GM23338 (cell line): ENCODE measurements around the gene CAT. TPM values are rescaled to one million over a fixed set of nuclear protein-coding genes. Genes with fewer than 3 reads are reported as not detected.

Experiments
- ATAC-seq: fragments of 200-7000 bp; cut with Tn5 transposase; 3 replicates; pipeline ENCODE4 v1.9.1; 2020
- DNase-seq: peaks from one replicate; pipeline ENCODE4 v3.0.0-alpha.2; 2015; ENCODE audit warnings: low spot score
- H2AFZ ChIP-seq: fragments of 200-600 bp; sonication (generic); 2 replicates; pipeline ENCODE4 v1.8.0; 2016; ENCODE audit warnings: antibody characterized with exemption, mild to moderate bottlenecking, moderate library complexity
- H3F3A ChIP-seq: fragments of 200-600 bp; sonication (generic); replicated peaks from 2 replicates; pipeline ENCODE4 v1.8.0; 2017; ENCODE audit warnings: antibody characterized with exemption, mixed run types, low read depth
- H3K27ac ChIP-seq: fragments of 200-600 bp; sonication (generic); 2 replicates; pipeline ENCODE4 v1.6.1; 2016; ENCODE audit warnings: low read depth
- H3K27me3 ChIP-seq: fragments of 200-600 bp; sonication (generic); 2 replicates; pipeline ENCODE4 v1.8.0; 2016; ENCODE audit warnings: mild to moderate bottlenecking, mixed run types, moderate library complexity; ENCODE audit not compliant: insufficient read depth
- H3K36me3 ChIP-seq: fragments of 200-600 bp; sonication (generic); 2 replicates; pipeline ENCODE4 v1.8.0; 2016; ENCODE audit warnings: mild to moderate bottlenecking; ENCODE audit not compliant: insufficient read depth
- H3K4me1 ChIP-seq: fragments of 200-600 bp; sonication (generic); 2 replicates; pipeline ENCODE4 v1.8.0; 2016; ENCODE audit warnings: mild to moderate bottlenecking, moderate library complexity; ENCODE audit not compliant: insufficient read depth
- H3K4me2 ChIP-seq: fragments of 200-600 bp; sonication (generic); 2 replicates; pipeline ENCODE4 v1.7.1; 2017; ENCODE audit warnings: mixed run types
- H3K4me3 ChIP-seq: fragments of 200-600 bp; sonication (generic); 2 replicates; pipeline ENCODE4 v1.6.1; 2016; ENCODE audit warnings: mixed run types
- H3K79me2 ChIP-seq: fragments of 200-600 bp; sonication (generic); replicated peaks from 2 replicates; pipeline ENCODE4 v1.8.0; 2017; ENCODE audit warnings: mild to moderate bottlenecking; ENCODE audit not compliant: insufficient read depth
- H3K9me2 ChIP-seq: fragments of 200-600 bp; sonication (generic); 2 replicates; pipeline ENCODE4 v1.8.0; 2017; ENCODE audit not compliant: insufficient read depth
- H4K20me1 ChIP-seq: fragments of 200-600 bp; sonication (generic); replicated peaks from 2 replicates; pipeline ENCODE4 v1.8.0; 2017; ENCODE audit warnings: mild to moderate bottlenecking; ENCODE audit not compliant: insufficient read depth
- H3K27ac Mint-ChIP-seq: 2 replicates; pipeline ENCODE4 v1.8.0; 2020; ENCODE audit warnings: inconsistent platforms, mild to moderate bottlenecking, moderate library complexity, mixed read lengths
- H3K27me3 Mint-ChIP-seq: 3 replicates; pipeline ENCODE4 v1.8.0; 2022; ENCODE audit warnings: low read depth, mild to moderate bottlenecking, moderate library complexity, mixed read lengths, inconsistent platforms; ENCODE audit not compliant: insufficient read depth, poor library complexity
- H3K36me3 Mint-ChIP-seq: 3 replicates; pipeline ENCODE4 v1.8.0; 2021; ENCODE audit warnings: low read depth, mild to moderate bottlenecking, inconsistent platforms, moderate library complexity, mixed read lengths
- H3K4me1 Mint-ChIP-seq: 3 replicates; pipeline ENCODE4 v1.8.0; 2020; ENCODE audit warnings: mild to moderate bottlenecking, inconsistent platforms, mixed read lengths
- H3K4me3 Mint-ChIP-seq: 3 replicates; pipeline ENCODE4 v1.8.0; 2021; ENCODE audit warnings: moderate library complexity, mild to moderate bottlenecking, inconsistent platforms, mixed read lengths
- H3K9me3 Mint-ChIP-seq: 3 replicates; pipeline ENCODE4 v1.8.0; 2020; ENCODE audit warnings: moderate library complexity, mild to moderate bottlenecking, inconsistent platforms, mixed read lengths
- JUNB ChIP-seq: IDR thresholded peaks from one replicate; pipeline ENCODE4 v1.6.1; 2016; ENCODE audit warnings: antibody characterized with exemption; ENCODE audit not compliant: unreplicated experiment
- NANOG ChIP-seq: IDR thresholded peaks from 2 replicates; pipeline ENCODE4 v1.6.1; 2016; ENCODE audit warnings: antibody characterized with exemption, borderline replicate concordance
- STAT1 ChIP-seq: IDR thresholded peaks from one replicate; pipeline ENCODE4 v1.6.1; 2016; ENCODE audit warnings: antibody characterized with exemption; ENCODE audit not compliant: unreplicated experiment
- ZNF114 ChIP-seq: fragments of 250-450 bp; sonication (Bioruptor Pico); IDR thresholded peaks from 2 replicates; pipeline ENCODE4 v1.5.0; 2020; ENCODE audit warnings: mild to moderate bottlenecking, moderate library complexity
- polyA plus RNA-seq: library from polyadenylated mRNA; unstranded; fragments of >200 nt; fragmentation: Nextera tagmentation; extraction: Ambion mirVana; gene quantifications from 2 replicates; pipeline ENCODE4 v1.2.1, GENCODE V29; 2016
- total RNA-seq: library from RNA; depleted of rRNA; stranded (reverse); fragments of >200 nt; shearing (Covaris generic); gene quantifications from 2 replicates; pipeline ENCODE4 v1.2.3, GENCODE V29; 2014
- TF ChIP-seq, protein P1 (sequence below): fragments of 250-450 bp; sonication (Bioruptor Pico); IDR thresholded peaks from 2 replicates; pipeline ENCODE4 v1.5.0; 2020; ENCODE audit warnings: mild to moderate bottlenecking, moderate library complexity
- TF ChIP-seq, protein P2 (sequence below): IDR thresholded peaks from one replicate; pipeline ENCODE4 v1.6.1; 2018; ENCODE audit warnings: antibody characterized with exemption; ENCODE audit not compliant: unreplicated experiment
- TF ChIP-seq, protein P3 (sequence below), 2 experiments: fragments of 200-600 bp in 1 of 2; sonication (generic) in 1 of 2; conservative IDR thresholded peaks; 2 replicates each; pipeline versions ENCODE4 v1.5.1 to v1.6.1; 2016 to 2017; ENCODE audit warnings: antibody characterized with exemption in 2 of 2, low read depth in 2 of 2, mild to moderate bottlenecking in 2 of 2, moderate library complexity in 1 of 2

The CAT gene
- total and polyA plus RNA-seq, 2 experiments from 2014 or later = 15.9 to 24.0 TPM

DNA sequence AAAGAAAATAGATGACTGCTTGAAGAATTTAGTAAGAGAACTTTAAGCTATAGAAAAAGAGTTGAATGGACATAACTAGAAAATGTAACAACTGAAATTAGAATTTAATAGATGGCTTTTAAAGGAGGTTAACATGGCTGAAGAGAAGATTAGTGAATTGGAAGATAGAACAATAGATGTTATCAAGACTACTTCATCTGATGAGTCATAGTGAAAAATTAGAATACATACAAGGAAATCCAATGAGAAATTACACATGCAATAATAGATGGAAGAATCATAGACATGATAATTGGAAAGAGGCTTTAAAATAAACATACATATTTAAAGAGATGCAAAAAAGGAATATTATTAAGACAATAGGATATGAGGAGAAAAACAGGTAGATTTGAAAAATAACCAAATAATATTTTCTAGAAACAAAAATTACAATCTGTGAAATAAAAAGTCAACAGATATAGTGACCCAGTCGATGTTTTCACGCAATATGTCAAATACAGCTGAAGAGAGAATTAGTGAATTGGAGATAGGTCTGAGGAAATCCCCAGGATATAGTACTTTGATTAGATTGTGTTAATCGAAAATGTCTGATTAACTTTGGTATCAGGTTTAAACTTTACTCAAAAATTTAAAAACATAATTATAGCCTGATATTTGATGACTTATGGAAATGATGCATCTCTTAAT lies 28.2 kb downstream of the CAT start (continued):
- TF ChIP-seq, protein P1, sequence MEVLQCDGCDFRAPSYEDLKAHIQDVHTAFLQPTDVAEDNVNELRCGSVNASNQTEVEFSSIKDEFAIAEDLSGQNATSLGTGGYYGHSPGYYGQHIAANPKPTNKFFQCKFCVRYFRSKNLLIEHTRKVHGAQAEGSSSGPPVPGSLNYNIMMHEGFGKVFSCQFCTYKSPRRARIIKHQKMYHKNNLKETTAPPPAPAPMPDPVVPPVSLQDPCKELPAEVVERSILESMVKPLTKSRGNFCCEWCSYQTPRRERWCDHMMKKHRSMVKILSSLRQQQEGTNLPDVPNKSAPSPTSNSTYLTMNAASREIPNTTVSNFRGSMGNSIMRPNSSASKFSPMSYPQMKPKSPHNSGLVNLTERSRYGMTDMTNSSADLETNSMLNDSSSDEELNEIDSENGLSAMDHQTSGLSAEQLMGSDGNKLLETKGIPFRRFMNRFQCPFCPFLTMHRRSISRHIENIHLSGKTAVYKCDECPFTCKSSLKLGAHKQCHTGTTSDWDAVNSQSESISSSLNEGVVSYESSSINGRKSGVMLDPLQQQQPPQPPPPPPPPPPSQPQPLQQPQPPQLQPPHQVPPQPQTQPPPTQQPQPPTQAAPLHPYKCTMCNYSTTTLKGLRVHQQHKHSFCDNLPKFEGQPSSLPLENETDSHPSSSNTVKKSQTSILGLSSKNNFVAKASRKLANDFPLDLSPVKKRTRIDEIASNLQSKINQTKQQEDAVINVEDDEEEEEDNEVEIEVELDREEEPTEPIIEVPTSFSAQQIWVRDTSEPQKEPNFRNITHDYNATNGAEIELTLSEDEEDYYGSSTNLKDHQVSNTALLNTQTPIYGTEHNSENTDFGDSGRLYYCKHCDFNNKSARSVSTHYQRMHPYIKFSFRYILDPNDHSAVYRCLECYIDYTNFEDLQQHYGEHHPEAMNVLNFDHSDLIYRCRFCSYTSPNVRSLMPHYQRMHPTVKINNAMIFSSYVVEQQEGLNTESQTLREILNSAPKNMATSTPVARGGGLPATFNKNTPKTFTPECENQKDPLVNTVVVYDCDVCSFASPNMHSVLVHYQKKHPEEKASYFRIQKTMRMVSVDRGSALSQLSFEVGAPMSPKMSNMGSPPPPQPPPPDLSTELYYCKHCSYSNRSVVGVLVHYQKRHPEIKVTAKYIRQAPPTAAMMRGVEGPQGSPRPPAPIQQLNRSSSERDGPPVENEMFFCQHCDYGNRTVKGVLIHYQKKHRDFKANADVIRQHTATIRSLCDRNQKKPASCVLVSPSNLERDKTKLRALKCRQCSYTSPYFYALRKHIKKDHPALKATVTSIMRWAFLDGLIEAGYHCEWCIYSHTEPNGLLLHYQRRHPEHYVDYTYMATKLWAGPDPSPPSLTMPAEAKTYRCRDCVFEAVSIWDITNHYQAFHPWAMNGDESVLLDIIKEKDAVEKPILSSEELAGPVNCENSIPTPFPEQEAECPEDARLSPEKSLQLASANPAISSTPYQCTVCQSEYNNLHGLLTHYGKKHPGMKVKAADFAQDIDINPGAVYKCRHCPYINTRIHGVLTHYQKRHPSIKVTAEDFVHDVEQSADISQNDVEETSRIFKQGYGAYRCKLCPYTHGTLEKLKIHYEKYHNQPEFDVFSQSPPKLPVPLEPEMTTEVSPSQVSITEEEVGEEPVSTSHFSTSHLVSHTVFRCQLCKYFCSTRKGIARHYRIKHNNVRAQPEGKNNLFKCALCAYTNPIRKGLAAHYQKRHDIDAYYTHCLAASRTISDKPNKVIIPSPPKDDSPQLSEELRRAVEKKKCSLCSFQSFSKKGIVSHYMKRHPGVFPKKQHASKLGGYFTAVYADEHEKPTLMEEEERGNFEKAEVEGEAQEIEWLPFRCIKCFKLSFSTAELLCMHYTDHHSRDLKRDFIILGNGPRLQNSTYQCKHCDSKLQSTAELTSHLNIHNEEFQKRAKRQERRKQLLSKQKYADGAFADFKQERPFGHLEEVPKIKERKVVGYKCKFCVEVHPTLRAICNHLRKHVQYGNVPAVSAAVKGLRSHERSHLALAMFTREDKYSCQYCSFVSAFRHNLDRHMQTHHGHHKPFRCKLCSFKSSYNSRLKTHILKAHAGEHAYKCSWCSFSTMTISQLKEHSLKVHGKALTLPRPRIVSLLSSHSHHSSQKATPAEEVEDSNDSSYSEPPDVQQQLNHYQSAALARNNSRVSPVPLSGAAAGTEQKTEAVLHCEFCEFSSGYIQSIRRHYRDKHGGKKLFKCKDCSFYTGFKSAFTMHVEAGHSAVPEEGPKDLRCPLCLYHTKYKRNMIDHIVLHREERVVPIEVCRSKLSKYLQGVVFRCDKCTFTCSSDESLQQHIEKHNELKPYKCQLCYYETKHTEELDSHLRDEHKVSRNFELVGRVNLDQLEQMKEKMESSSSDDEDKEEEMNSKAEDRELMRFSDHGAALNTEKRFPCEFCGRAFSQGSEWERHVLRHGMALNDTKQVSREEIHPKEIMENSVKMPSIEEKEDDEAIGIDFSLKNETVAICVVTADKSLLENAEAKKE (CRISPR knock-in tag) = no peak

DNA sequence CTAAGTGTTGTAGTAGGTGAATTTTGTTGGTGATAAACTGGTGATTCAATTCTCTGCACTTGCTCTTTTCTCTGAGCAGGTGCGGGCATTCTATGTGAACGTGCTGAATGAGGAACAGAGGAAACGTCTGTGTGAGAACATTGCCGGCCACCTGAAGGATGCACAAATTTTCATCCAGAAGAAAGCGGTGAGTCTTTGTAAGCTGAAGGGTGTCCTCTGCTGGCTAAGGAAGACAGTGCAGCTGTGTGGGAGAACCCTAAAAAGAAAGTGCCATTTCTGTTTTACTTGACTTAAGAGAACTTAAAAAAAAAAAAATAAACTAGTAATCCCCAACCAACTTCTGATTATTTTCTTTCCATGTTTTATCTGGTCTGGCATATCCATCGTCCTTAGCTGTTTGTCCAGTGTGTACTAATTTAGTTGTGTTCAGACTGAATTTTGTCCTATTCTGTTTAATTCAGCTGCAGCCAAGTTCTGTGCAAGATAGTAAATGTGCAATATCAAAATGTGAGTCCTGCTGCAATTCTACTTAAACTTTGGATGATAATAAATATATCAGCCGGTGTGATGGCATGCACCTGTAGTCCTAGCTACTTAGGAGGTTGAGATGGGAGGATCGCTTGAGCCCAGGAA lies 29.6 kb downstream of the CAT start:
- Mint-ChIP-seq H3K9me3 (peaks cover 30% of the 10 kb centered on the region), H3K4me1 (no peaks in the 10 kb centered on the region), H3K4me3 (no peak overlapping the region), H3K36me3 (peaks cover 68% of the 10 kb centered on the region), H3K27ac (no peak overlapping the region), H3K27me3 (no peaks in the 10 kb centered on the region)
- no peaks in the 10 kb centered on the region for H3K4me1 ChIP-seq
- H3K79me2 ChIP-seq = no peaks in the 10 kb centered on the region
- H4K20me1 ChIP-seq = no peaks in the 10 kb centered on the region
- no peak overlapping the region for H2AFZ ChIP-seq
- no peaks in the 10 kb centered on the region for H3K9me2 ChIP-seq
- no peaks in the 10 kb centered on the region for H3F3A ChIP-seq
- no peaks in the 10 kb centered on the region for H3K27me3 ChIP-seq
- H3K27ac ChIP-seq = no peak overlapping the region
- no peak overlapping the region for H3K4me2 ChIP-seq
- no peak overlapping the region for H3K4me3 ChIP-seq
- H3K36me3 ChIP-seq = peaks cover 32% of the 10 kb centered on the region
- ATAC-seq = no peak
- peak; percentile 68 for DNase-seq
- TF ChIP-seq, protein P2, sequence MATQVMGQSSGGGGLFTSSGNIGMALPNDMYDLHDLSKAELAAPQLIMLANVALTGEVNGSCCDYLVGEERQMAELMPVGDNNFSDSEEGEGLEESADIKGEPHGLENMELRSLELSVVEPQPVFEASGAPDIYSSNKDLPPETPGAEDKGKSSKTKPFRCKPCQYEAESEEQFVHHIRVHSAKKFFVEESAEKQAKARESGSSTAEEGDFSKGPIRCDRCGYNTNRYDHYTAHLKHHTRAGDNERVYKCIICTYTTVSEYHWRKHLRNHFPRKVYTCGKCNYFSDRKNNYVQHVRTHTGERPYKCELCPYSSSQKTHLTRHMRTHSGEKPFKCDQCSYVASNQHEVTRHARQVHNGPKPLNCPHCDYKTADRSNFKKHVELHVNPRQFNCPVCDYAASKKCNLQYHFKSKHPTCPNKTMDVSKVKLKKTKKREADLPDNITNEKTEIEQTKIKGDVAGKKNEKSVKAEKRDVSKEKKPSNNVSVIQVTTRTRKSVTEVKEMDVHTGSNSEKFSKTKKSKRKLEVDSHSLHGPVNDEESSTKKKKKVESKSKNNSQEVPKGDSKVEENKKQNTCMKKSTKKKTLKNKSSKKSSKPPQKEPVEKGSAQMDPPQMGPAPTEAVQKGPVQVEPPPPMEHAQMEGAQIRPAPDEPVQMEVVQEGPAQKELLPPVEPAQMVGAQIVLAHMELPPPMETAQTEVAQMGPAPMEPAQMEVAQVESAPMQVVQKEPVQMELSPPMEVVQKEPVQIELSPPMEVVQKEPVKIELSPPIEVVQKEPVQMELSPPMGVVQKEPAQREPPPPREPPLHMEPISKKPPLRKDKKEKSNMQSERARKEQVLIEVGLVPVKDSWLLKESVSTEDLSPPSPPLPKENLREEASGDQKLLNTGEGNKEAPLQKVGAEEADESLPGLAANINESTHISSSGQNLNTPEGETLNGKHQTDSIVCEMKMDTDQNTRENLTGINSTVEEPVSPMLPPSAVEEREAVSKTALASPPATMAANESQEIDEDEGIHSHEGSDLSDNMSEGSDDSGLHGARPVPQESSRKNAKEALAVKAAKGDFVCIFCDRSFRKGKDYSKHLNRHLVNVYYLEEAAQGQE = no peak
- TF ChIP-seq ZNF114 (no peak), STAT1 (no peak), JUNB (no peak), NANOG (no peak)
- TF ChIP-seq, protein P3, sequence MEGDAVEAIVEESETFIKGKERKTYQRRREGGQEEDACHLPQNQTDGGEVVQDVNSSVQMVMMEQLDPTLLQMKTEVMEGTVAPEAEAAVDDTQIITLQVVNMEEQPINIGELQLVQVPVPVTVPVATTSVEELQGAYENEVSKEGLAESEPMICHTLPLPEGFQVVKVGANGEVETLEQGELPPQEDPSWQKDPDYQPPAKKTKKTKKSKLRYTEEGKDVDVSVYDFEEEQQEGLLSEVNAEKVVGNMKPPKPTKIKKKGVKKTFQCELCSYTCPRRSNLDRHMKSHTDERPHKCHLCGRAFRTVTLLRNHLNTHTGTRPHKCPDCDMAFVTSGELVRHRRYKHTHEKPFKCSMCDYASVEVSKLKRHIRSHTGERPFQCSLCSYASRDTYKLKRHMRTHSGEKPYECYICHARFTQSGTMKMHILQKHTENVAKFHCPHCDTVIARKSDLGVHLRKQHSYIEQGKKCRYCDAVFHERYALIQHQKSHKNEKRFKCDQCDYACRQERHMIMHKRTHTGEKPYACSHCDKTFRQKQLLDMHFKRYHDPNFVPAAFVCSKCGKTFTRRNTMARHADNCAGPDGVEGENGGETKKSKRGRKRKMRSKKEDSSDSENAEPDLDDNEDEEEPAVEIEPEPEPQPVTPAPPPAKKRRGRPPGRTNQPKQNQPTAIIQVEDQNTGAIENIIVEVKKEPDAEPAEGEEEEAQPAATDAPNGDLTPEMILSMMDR (conservative IDR thresholded peaks at IDR 0.05; ENCODE audit: low read depth in 2 of 2) = peak; percentile 66 to 72
